DND-41 (cell line): ENCODE data around the gene NTF4.
"Not testable (repeated sequence)": the region's sequence is repeated elsewhere in the genome, so short reads cannot be mapped to it uniquely, and the experiment has no call there.

Experiments
- CTCF ChIP-seq: IDR thresholded peaks from 2 replicates; pipeline ENCODE4 v1.5.1; 2012; ENCODE audit warnings: borderline replicate concordance, low read length, moderate library complexity, mild to moderate bottlenecking; ENCODE audit not compliant: poor library complexity, severe bottlenecking; ENCODE audit errors: extremely low read depth
- EZH2 ChIP-seq: IDR thresholded peaks from 3 replicates; pipeline ENCODE4 v1.6.1; 2012; ENCODE audit warnings: borderline replicate concordance, low read depth, mild to moderate bottlenecking, moderate library complexity, low read length, inconsistent platforms; ENCODE audit not compliant: severe bottlenecking

- not testable (repeated sequence) for TF ChIP-seq EZH2, CTCF
These were observed 14.8 kb downstream of the NTF4 start for GRCh38 chr19:49049834-49050233.
